ENCODE data around the gene TMEM138. TPM values are rescaled to one million over a fixed set of nuclear protein-coding genes. Genes with fewer than 3 reads are reported as not detected.
A peak's percentile ranks its signal among the peaks of the same experiment; 100 is the strongest.
"Not testable (repeated sequence)": the region's sequence is repeated elsewhere in the genome, so short reads cannot be mapped to it uniquely, and the experiment has no call there.

Gene TMEM138
- total RNA-seq, 3 donors from 2014 or later: 24.6 to 38.5 (median 32.8) TPM

GRCh38 chr11:61372659-61373420 lies 10.7 kb downstream of the TMEM138 start:
- no peaks in the 10 kb centered on the region for H3K36me3 ChIP-seq
- H3K4me1 ChIP-seq: peaks cover 0 to 6% of the 10 kb centered on the region in 2 donors
- DNase-seq (ENCODE audit: low spot score in 2 of 2): no peak
- intact Hi-C loops (cut with DNase I; ENCODE audit: low total_unique reads): no loop called here
- H3K27ac ChIP-seq: no peak overlapping the region
- no peaks in the 10 kb centered on the region for H3K9me3 ChIP-seq
- H3K4me3 ChIP-seq: no peak overlapping the region
- H3K27me3 ChIP-seq: no peaks in the 10 kb centered on the region
- TF ChIP-seq POLR2AphosphoS5 (IDR thresholded peaks at IDR 0.05) (no peak), POLR2A (IDR thresholded peaks at IDR 0.05) (no peak), CTCF (IDR thresholded peaks at IDR 0.05) (no peak)

- TF ChIP-seq POLR2A (IDR thresholded peaks at IDR 0.05): no peak
- no peak for TF ChIP-seq CTCF (IDR thresholded peaks at IDR 0.05)
- no peak for TF ChIP-seq POLR2AphosphoS5 (IDR thresholded peaks at IDR 0.05)
- intact Hi-C loops (cut with DNase I; ENCODE audit: low total_unique reads): no loop called here
- Histone ChIP-seq H3K9me3 (no peaks in the 10 kb centered on the region), H3K27ac (no peak overlapping the region), H3K4me1 (no peaks in the 10 kb centered on the region), H3K36me3 (no peaks in the 10 kb centered on the region), H3K27me3 (no peaks in the 10 kb centered on the region), H3K4me3 (no peak overlapping the region)
- DNase-seq (ENCODE audit: low spot score in 2 of 2): no peak
Observed at GRCh38 chr11:61375761-61376108, 13.6 kb downstream of the TMEM138 start.

- H3K4me1 ChIP-seq: no peaks in the 10 kb centered on the region
- no peaks in the 10 kb centered on the region for H3K36me3 ChIP-seq
- TF ChIP-seq POLR2A (IDR thresholded peaks at IDR 0.05): no peak
- TF ChIP-seq CTCF (IDR thresholded peaks at IDR 0.05): no peak
- TF ChIP-seq POLR2AphosphoS5 (IDR thresholded peaks at IDR 0.05): no peak
- no peaks in the 10 kb centered on the region for H3K27me3 ChIP-seq
- H3K4me3 ChIP-seq: no peak overlapping the region
- DNase-seq (ENCODE audit: low spot score in 2 of 2): no peak
- H3K27ac ChIP-seq: no peak overlapping the region
- H3K9me3 ChIP-seq: no peaks in the 10 kb centered on the region
- intact Hi-C loops (cut with DNase I; ENCODE audit: low total_unique reads): no loop called here
Observed at GRCh38 chr11:61377461-61378160, 15.4 kb downstream of the TMEM138 start.

GRCh38 chr11:61378713-61379313 lies 16.6 kb downstream of the TMEM138 start:
- Histone ChIP-seq H3K4me1 (no peaks in the 10 kb centered on the region), H3K4me3 (no peak overlapping the region), H3K27me3 (no peaks in the 10 kb centered on the region), H3K36me3 (no peaks in the 10 kb centered on the region), H3K27ac (peak overlapping the region; percentile 80 to 87), H3K9me3 (no peaks in the 10 kb centered on the region)
- TF ChIP-seq POLR2AphosphoS5 (IDR thresholded peaks at IDR 0.05) (peak in 2 of 3 donors; percentile 57 to 81), CTCF (IDR thresholded peaks at IDR 0.05) (no peak)
- intact Hi-C loops (cut with DNase I; ENCODE audit: low total_unique reads): no loop called here
- peak in 1 of 2 donors; percentile 54 for DNase-seq (ENCODE audit: low spot score in 2 of 2)

- intact Hi-C loops (cut with DNase I; ENCODE audit: low total_unique reads): loop anchor here (5.0 kb wide), 1 partner anchor 44 kb away; no protein-coding TSS in a partner anchor
- TF ChIP-seq POLR2AphosphoS5 (IDR thresholded peaks at IDR 0.05): no peak
- TF ChIP-seq POLR2A (IDR thresholded peaks at IDR 0.05): no peak
- no peak for TF ChIP-seq CTCF (IDR thresholded peaks at IDR 0.05)
Observed at GRCh38 chr11:61380884-61381283, 18.7 kb downstream of the TMEM138 start.

GRCh38 chr11:61383859-61384258 lies 21.7 kb downstream of the TMEM138 start:
- H3K9me3 ChIP-seq; DNase-seq (ENCODE audit: low spot score in 2 of 2); H3K36me3 ChIP-seq; H3K4me3 ChIP-seq; H3K27me3 ChIP-seq; H3K27ac ChIP-seq; H3K4me1 ChIP-seq: not testable (repeated sequence)
- intact Hi-C loops (cut with DNase I; ENCODE audit: low total_unique reads): loop anchor here (5.0 kb wide), 1 partner anchor 47 kb away; no protein-coding TSS in a partner anchor

More at GRCh38 chr11:61380884-61381283, 18.7 kb downstream of the TMEM138 start:
- DNase-seq (ENCODE audit: low spot score in 2 of 2): no peak
- Histone ChIP-seq H3K36me3 (no peaks in the 10 kb centered on the region), H3K4me3 (no peak overlapping the region), H3K27me3 (no peaks in the 10 kb centered on the region), H3K9me3 (no peaks in the 10 kb centered on the region), H3K4me1 (no peaks in the 10 kb centered on the region), H3K27ac (no peak overlapping the region)
